Lung (tissue), 16 donors: ENCODE measurements around the gene LCMT2. TPM values are rescaled to one million over a fixed set of nuclear protein-coding genes. Genes with fewer than 3 reads are reported as not detected.

Experiments used
- ATAC-seq: fragments of 200-7000 bp; cut with Tn5 transposase; one replicate; pipeline ENCODE4 v1.9.1; 2020; ENCODE audit warnings: moderate number of reproducible peaks; ENCODE audit not compliant: insufficient read depth, low FRiP score
- DNase-seq, 3 donors: peaks; one replicate each; pipeline ENCODE4 v3.0.0-alpha.2; 2013 to 2017
- H3K27ac ChIP-seq, 2 donors: one replicate each; pipeline ENCODE4 v1.5.1; 2013; ENCODE audit warnings: mild to moderate bottlenecking in 2 of 2, moderate library complexity in 2 of 2, control low read depth in 1 of 2, inconsistent platforms in 1 of 2, low read depth in 1 of 2, low read length in 1 of 2
- H3K27me3 ChIP-seq, 3 donors: one replicate each; pipeline ENCODE4 v1.5.1; 2013; ENCODE audit warnings: low read length in 2 of 3; ENCODE audit not compliant: control insufficient read depth in 3 of 3, insufficient read depth in 3 of 3
- H3K36me3 ChIP-seq, 4 donors: one replicate each; pipeline ENCODE4 v1.5.1; 2013; ENCODE audit warnings: low read length in 4 of 4, mild to moderate bottlenecking in 1 of 4, moderate library complexity in 1 of 4; ENCODE audit not compliant: control insufficient read depth in 4 of 4, insufficient read depth in 4 of 4
- H3K4me1 ChIP-seq, 5 donors: one replicate each; pipeline ENCODE4 v1.5.1; 2013; ENCODE audit warnings: low read length in 5 of 5, mild to moderate bottlenecking in 2 of 5, moderate library complexity in 1 of 5; ENCODE audit not compliant: control insufficient read depth in 5 of 5, insufficient read depth in 5 of 5
- H3K4me3 ChIP-seq: one replicate; pipeline ENCODE4 v1.5.1; 2013; ENCODE audit warnings: mild to moderate bottlenecking, control low read depth, moderate library complexity
- H3K9ac ChIP-seq, 2 donors: one replicate each; pipeline ENCODE4 v1.5.1; 2013; ENCODE audit warnings: low read length in 2 of 2, control low read depth in 1 of 2; ENCODE audit not compliant: insufficient read depth in 1 of 2
- H3K9me3 ChIP-seq, 4 donors: one replicate each; pipeline ENCODE4 v1.5.1; 2013; ENCODE audit warnings: low read length in 3 of 4, mild to moderate bottlenecking in 1 of 4, moderate library complexity in 1 of 4; ENCODE audit not compliant: control insufficient read depth in 4 of 4, insufficient read depth in 3 of 4
- WGBS, 2 donors: extraction: QIAGEN DNeasy Blood & Tissue Kit; methylation state at CpG; one replicate each; pipeline ENCODE4 v1.1.7; 2013; 5-methylcytosine and 5-hydroxymethylcytosine counted together
- long read RNA-seq, 5 donors: transcript quantifications; one replicate each; lab custom pipeline, GENCODE V29; 2026
- polyA plus RNA-seq, 2 donors: library from polyadenylated mRNA; stranded (reverse); fragments of 200-250 nt; gene quantifications; one replicate each; pipeline ENCODE4 v1.2.1, GENCODE V29; 2013
- total RNA-seq, 2 donors: library from RNA; depleted of rRNA in 1 of 2; stranded (reverse); fragments of >200 nt in 1 of 2; gene quantifications; one replicate each; pipeline ENCODE4 v1.2.1, GENCODE V29; 2014 to 2021
- TF ChIP-seq, protein P1 (sequence below): IDR thresholded peaks from 2 replicates; pipeline ENCODE4 v1.5.1; 2012; ENCODE audit warnings: mild to moderate bottlenecking; ENCODE audit errors: control extremely low read depth, extremely low read depth
- donor health status: control.
- donor health status: control.
- donor health status: Bipolar disorder and iron deficiency.
- donor health status: healthy.
- donor health status: DM: yes; HTN: yes; CAD: no.

The LCMT2 gene, protein sequence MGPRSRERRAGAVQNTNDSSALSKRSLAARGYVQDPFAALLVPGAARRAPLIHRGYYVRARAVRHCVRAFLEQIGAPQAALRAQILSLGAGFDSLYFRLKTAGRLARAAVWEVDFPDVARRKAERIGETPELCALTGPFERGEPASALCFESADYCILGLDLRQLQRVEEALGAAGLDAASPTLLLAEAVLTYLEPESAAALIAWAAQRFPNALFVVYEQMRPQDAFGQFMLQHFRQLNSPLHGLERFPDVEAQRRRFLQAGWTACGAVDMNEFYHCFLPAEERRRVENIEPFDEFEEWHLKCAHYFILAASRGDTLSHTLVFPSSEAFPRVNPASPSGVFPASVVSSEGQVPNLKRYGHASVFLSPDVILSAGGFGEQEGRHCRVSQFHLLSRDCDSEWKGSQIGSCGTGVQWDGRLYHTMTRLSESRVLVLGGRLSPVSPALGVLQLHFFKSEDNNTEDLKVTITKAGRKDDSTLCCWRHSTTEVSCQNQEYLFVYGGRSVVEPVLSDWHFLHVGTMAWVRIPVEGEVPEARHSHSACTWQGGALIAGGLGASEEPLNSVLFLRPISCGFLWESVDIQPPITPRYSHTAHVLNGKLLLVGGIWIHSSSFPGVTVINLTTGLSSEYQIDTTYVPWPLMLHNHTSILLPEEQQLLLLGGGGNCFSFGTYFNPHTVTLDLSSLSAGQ
- total RNA-seq: 10 to 100 TPM in 1 of 2 donors, 1 to 10 TPM in 1; 3.4 to 10.6 TPM
- 1 to 10 TPM; 3.3 to 5.4 TPM for polyA plus RNA-seq
- long read RNA-seq, donor 1, full-length matches to known transcripts: 15 of 15 reads
- long read RNA-seq, donor 1, partial matches to known transcripts: 0 of 15 reads
- long read RNA-seq, donor 1, other reads (novel, unspliced or antisense): 0 of 15 reads
- long read RNA-seq, donor 2, full-length matches to known transcripts: 12 of 12 reads
- long read RNA-seq, donor 2, partial matches to known transcripts: 0 of 12 reads
- long read RNA-seq, donor 2, other reads (novel, unspliced or antisense): 0 of 12 reads
- long read RNA-seq, donor 3, full-length matches to known transcripts: 10 of 10 reads
- long read RNA-seq, donor 3, partial matches to known transcripts: 0 of 10 reads
- long read RNA-seq, donor 3, other reads (novel, unspliced or antisense): 0 of 10 reads
- long read RNA-seq, donor 4, full-length matches to known transcripts: 10 of 10 reads
- long read RNA-seq, donor 4, partial matches to known transcripts: 0 of 10 reads
- long read RNA-seq, donor 4, other reads (novel, unspliced or antisense): 0 of 10 reads
- long read RNA-seq, donor 5, full-length matches to known transcripts: 14 of 14 reads
- long read RNA-seq, donor 5, partial matches to known transcripts: 0 of 14 reads
- long read RNA-seq, donor 5, other reads (novel, unspliced or antisense): 0 of 14 reads

GRCh38 chr15:43329960-43330779, at the start of gene LCMT2:
Gene LCMT2 (minus strand): TSS chr15:43330573. CDS start chr15:43330489, 84 bp downstream.
- Histone ChIP-seq H3K27me3 (no peaks in the 10 kb centered on the region), H3K4me1 (peaks cover 7 to 19% (median 11%) of the 10 kb centered on the region in 5 donors), H3K36me3 (peaks cover 0 to 9% (median 5%) of the 10 kb centered on the region in 4 donors), H3K9ac (peak within 1 kb of the TSS; percentile 71 to 84), H3K9me3 (no peaks in the 10 kb centered on the region), H3K27ac (peak within 1 kb of the TSS; percentile 97 to 100), H3K4me3 (peak within 1 kb of the TSS; percentile 95)
- peak; percentile 96 to 98 (median 98) for DNase-seq
- peak; percentile 96 for ATAC-seq
- WGBS, 2 donors: 0% methylated on average over 85 to 86 of the region's 86 CpGs
- TF ChIP-seq, protein P1, sequence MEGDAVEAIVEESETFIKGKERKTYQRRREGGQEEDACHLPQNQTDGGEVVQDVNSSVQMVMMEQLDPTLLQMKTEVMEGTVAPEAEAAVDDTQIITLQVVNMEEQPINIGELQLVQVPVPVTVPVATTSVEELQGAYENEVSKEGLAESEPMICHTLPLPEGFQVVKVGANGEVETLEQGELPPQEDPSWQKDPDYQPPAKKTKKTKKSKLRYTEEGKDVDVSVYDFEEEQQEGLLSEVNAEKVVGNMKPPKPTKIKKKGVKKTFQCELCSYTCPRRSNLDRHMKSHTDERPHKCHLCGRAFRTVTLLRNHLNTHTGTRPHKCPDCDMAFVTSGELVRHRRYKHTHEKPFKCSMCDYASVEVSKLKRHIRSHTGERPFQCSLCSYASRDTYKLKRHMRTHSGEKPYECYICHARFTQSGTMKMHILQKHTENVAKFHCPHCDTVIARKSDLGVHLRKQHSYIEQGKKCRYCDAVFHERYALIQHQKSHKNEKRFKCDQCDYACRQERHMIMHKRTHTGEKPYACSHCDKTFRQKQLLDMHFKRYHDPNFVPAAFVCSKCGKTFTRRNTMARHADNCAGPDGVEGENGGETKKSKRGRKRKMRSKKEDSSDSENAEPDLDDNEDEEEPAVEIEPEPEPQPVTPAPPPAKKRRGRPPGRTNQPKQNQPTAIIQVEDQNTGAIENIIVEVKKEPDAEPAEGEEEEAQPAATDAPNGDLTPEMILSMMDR: no peak

DNA sequence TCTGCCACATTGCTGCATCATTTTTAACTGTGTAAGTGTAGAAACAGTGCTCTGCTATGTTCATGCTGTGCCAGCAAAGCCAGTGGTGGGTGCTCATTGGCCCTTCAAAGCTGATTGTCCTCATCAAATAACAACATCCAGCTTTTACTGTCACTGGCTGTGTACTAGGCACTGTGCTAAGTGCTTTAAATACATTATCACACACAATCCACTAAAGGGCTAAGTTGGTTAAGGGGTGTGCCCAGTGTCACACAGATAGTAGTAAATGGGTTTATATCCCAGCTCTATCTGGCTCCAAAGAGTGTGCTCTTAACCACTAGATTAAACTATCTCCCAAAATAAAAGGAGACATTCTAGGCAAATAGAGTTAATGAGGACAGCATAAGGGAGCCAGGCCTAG, 48.2 kb upstream of the LCMT2 start:
- DNase-seq: no peak
- no peak for ATAC-seq
- TF ChIP-seq, protein P1: no peak
- Histone ChIP-seq H3K9ac (no peak overlapping the region), H3K36me3 (peaks cover 5 to 15% (median 11%) of the 10 kb centered on the region in 4 donors), H3K4me1 (peaks cover 0 to 2% (median 0%) of the 10 kb centered on the region in 5 donors), H3K27me3 (no peaks in the 10 kb centered on the region), H3K9me3 (no peaks in the 10 kb centered on the region), H3K27ac (no peak overlapping the region), H3K4me3 (no peak overlapping the region)
